Measurements from ENCODE around the gene ANTXR1.

Gene ANTXR1

GRCh38 chr2:69060938-69061501 is 48.0 kb downstream of the ANTXR1 start:
- peaks cover 34 to 39% of the 10 kb centered on the region in 2 donors for H3K27me3 Mint-ChIP-seq
- ATAC-seq (replicated peaks) (no peak), DNase-seq (no peak)
- no peaks in the 10 kb centered on the region for H3K4me1 Mint-ChIP-seq
- no peak overlapping the region for H3K27ac Mint-ChIP-seq
- H3K9me3 Mint-ChIP-seq = peaks cover 0 to 2% of the 10 kb centered on the region in 2 donors
- H3K36me3 Mint-ChIP-seq = no peaks in the 10 kb centered on the region
- H3K4me3 Mint-ChIP-seq = no peak overlapping the region

- Mint-ChIP-seq H3K36me3 (no peaks in the 10 kb centered on the region), H3K4me3 (no peak overlapping the region), H3K9me3 (peaks cover 0 to 2% of the 10 kb centered on the region in 2 donors), H3K27me3 (peaks cover 35 to 39% of the 10 kb centered on the region in 2 donors), H3K4me1 (no peaks in the 10 kb centered on the region), H3K27ac (no peak overlapping the region)
- no peak for ATAC-seq (replicated peaks)
- no peak for DNase-seq
Measured at GRCh38 chr2:69061525-69061924, 48.5 kb downstream of the ANTXR1 start.

- peaks cover 41 to 44% of the 10 kb centered on the region in 2 donors for H3K27me3 Mint-ChIP-seq
- ATAC-seq (replicated peaks) (no peak), DNase-seq (no peak)
- H3K27ac Mint-ChIP-seq = no peak overlapping the region
- no peak overlapping the region for H3K4me3 Mint-ChIP-seq
- peaks cover 0 to 2% of the 10 kb centered on the region in 2 donors for H3K9me3 Mint-ChIP-seq
- H3K36me3 Mint-ChIP-seq = no peaks in the 10 kb centered on the region
- no peaks in the 10 kb centered on the region for H3K4me1 Mint-ChIP-seq
Measured at GRCh38 chr2:69062307-69062962, 49.5 kb downstream of the ANTXR1 start.

- ATAC-seq (replicated peaks) (no peak), DNase-seq (no peak)
- Mint-ChIP-seq H3K9me3 (peaks cover 0 to 2% of the 10 kb centered on the region in 2 donors), H3K27me3 (peaks cover 28 to 32% of the 10 kb centered on the region in 2 donors), H3K4me1 (no peaks in the 10 kb centered on the region), H3K27ac (no peak overlapping the region), H3K4me3 (no peak overlapping the region), H3K36me3 (no peaks in the 10 kb centered on the region)
Measured at GRCh38 chr2:69065735-69066336, 52.9 kb downstream of the ANTXR1 start.

- Mint-ChIP-seq H3K9me3 (peaks cover 0 to 2% of the 10 kb centered on the region in 2 donors), H3K4me3 (no peak overlapping the region), H3K27ac (no peak overlapping the region), H3K4me1 (no peaks in the 10 kb centered on the region), H3K27me3 (peaks cover 21 to 22% of the 10 kb centered on the region in 2 donors), H3K36me3 (no peaks in the 10 kb centered on the region)
- no peak for ATAC-seq (replicated peaks)
- DNase-seq = no peak
Measured at GRCh38 chr2:69067026-69067630, 54.1 kb downstream of the ANTXR1 start.

GRCh38 chr2:69067866-69068265 is 54.9 kb downstream of the ANTXR1 start:
- Mint-ChIP-seq H3K36me3 (no peaks in the 10 kb centered on the region), H3K27ac (no peak overlapping the region), H3K4me3 (no peak overlapping the region), H3K27me3 (peaks cover 18 to 19% of the 10 kb centered on the region in 2 donors), H3K4me1 (no peaks in the 10 kb centered on the region), H3K9me3 (peaks cover 0 to 2% of the 10 kb centered on the region in 2 donors)
- no peak for ATAC-seq (replicated peaks)
- DNase-seq = no peak

- H3K27me3 Mint-ChIP-seq = peaks cover 12 to 14% of the 10 kb centered on the region in 2 donors
- H3K27ac Mint-ChIP-seq = no peak overlapping the region
- H3K36me3 Mint-ChIP-seq = no peaks in the 10 kb centered on the region
- H3K4me3 Mint-ChIP-seq = no peak overlapping the region
- H3K9me3 Mint-ChIP-seq = no peaks in the 10 kb centered on the region
- no peaks in the 10 kb centered on the region for H3K4me1 Mint-ChIP-seq
- ATAC-seq (replicated peaks) = no peak
- no peak for DNase-seq
Measured at GRCh38 chr2:69070969-69071368, 58.0 kb downstream of the ANTXR1 start.

GRCh38 chr2:69073928-69074570 is 61.1 kb downstream of the ANTXR1 start:
- no peak overlapping the region for H3K4me3 Mint-ChIP-seq
- H3K27ac Mint-ChIP-seq = no peak overlapping the region
- H3K4me1 Mint-ChIP-seq = no peaks in the 10 kb centered on the region
- DNase-seq (no peak), ATAC-seq (replicated peaks) (no peak)
- H3K9me3 Mint-ChIP-seq = no peaks in the 10 kb centered on the region
- no peaks in the 10 kb centered on the region for H3K36me3 Mint-ChIP-seq
- peaks cover 5 to 9% of the 10 kb centered on the region in 2 donors for H3K27me3 Mint-ChIP-seq

- no peak overlapping the region for H3K4me3 Mint-ChIP-seq
- peaks cover 5 to 9% of the 10 kb centered on the region in 2 donors for H3K27me3 Mint-ChIP-seq
- DNase-seq = no peak
- no peaks in the 10 kb centered on the region for H3K36me3 Mint-ChIP-seq
- no peaks in the 10 kb centered on the region for H3K9me3 Mint-ChIP-seq
- H3K4me1 Mint-ChIP-seq = peaks cover 0 to 1% of the 10 kb centered on the region in 2 donors
- H3K27ac Mint-ChIP-seq = no peak overlapping the region
- ATAC-seq (replicated peaks) = no peak
Measured at GRCh38 chr2:69074918-69075317, 61.9 kb downstream of the ANTXR1 start.

- DNase-seq (no peak), ATAC-seq (replicated peaks) (no peak)
- Mint-ChIP-seq H3K4me3 (no peak overlapping the region), H3K27ac (no peak overlapping the region), H3K27me3 (peaks cover 5 to 10% of the 10 kb centered on the region in 2 donors), H3K36me3 (no peaks in the 10 kb centered on the region), H3K9me3 (no peaks in the 10 kb centered on the region), H3K4me1 (peaks cover 0 to 1% of the 10 kb centered on the region in 2 donors)
Measured at GRCh38 chr2:69075486-69075885, 62.5 kb downstream of the ANTXR1 start.

GRCh38 chr2:69076601-69077000 is 63.6 kb downstream of the ANTXR1 start:
- no peak for ATAC-seq (replicated peaks)
- peaks cover 5 to 13% of the 10 kb centered on the region in 2 donors for H3K27me3 Mint-ChIP-seq
- peaks cover 0 to 1% of the 10 kb centered on the region in 2 donors for H3K4me1 Mint-ChIP-seq

GRCh38 chr2:69077252-69077950 is 64.4 kb downstream of the ANTXR1 start:
- peaks cover 5 to 13% of the 10 kb centered on the region in 2 donors for H3K27me3 Mint-ChIP-seq
- no peak overlapping the region for H3K27ac Mint-ChIP-seq
- ATAC-seq (replicated peaks) = no peak
- no peak overlapping the region for H3K4me3 Mint-ChIP-seq
- DNase-seq = no peak
- H3K4me1 Mint-ChIP-seq = peaks cover 1 to 6% of the 10 kb centered on the region in 2 donors
- H3K36me3 Mint-ChIP-seq = no peaks in the 10 kb centered on the region
- H3K9me3 Mint-ChIP-seq = no peaks in the 10 kb centered on the region

More at GRCh38 chr2:69076601-69077000, 63.6 kb downstream of the ANTXR1 start:
- H3K27ac Mint-ChIP-seq = no peak overlapping the region
- DNase-seq = no peak
- no peak overlapping the region for H3K4me3 Mint-ChIP-seq
- H3K36me3 Mint-ChIP-seq = no peaks in the 10 kb centered on the region
- no peaks in the 10 kb centered on the region for H3K9me3 Mint-ChIP-seq

- ATAC-seq (replicated peaks) (no peak), DNase-seq (no peak)
- H3K27me3 Mint-ChIP-seq = peaks cover 11 to 21% of the 10 kb centered on the region in 2 donors
- H3K4me1 Mint-ChIP-seq = peaks cover 3 to 9% of the 10 kb centered on the region in 2 donors
- no peak overlapping the region for H3K27ac Mint-ChIP-seq
- no peak overlapping the region for H3K4me3 Mint-ChIP-seq
- H3K9me3 Mint-ChIP-seq = no peaks in the 10 kb centered on the region
- no peaks in the 10 kb centered on the region for H3K36me3 Mint-ChIP-seq
Measured at GRCh38 chr2:69080071-69080470, 67.1 kb downstream of the ANTXR1 start.
